HUES48 (cell line): Measurements from ENCODE around the gene TLK2.

Source experiments
- H3K27ac ChIP-seq: one replicate; pipeline ENCODE4 v1.7.0; 2013; ENCODE audit warnings: low read depth, low read length, inconsistent platforms
- H3K27me3 ChIP-seq: 2 replicates; pipeline ENCODE4 v1.6.1; 2013; ENCODE audit warnings: mild to moderate bottlenecking, low read length; ENCODE audit not compliant: control insufficient read depth, insufficient read depth
- H3K36me3 ChIP-seq: 2 replicates; pipeline ENCODE4 v1.6.1; 2013; ENCODE audit warnings: low read length; ENCODE audit not compliant: control insufficient read depth, insufficient read depth
- H3K4me1 ChIP-seq: 2 replicates; pipeline ENCODE4 v1.6.1; 2013; ENCODE audit warnings: mild to moderate bottlenecking, low read length; ENCODE audit not compliant: control insufficient read depth, insufficient read depth
- H3K4me3 ChIP-seq: 2 replicates; pipeline ENCODE4 v1.5.1; 2013; ENCODE audit warnings: mild to moderate bottlenecking, low read depth, low read length
- H3K9ac ChIP-seq: 2 replicates; pipeline ENCODE4 v1.6.1; 2013; ENCODE audit warnings: mild to moderate bottlenecking, low read depth, low read length, moderate library complexity
- H3K9me3 ChIP-seq: 2 replicates; pipeline ENCODE4 v1.6.1; 2013; ENCODE audit warnings: low read length; ENCODE audit not compliant: control insufficient read depth, insufficient read depth

Gene TLK2

DNA sequence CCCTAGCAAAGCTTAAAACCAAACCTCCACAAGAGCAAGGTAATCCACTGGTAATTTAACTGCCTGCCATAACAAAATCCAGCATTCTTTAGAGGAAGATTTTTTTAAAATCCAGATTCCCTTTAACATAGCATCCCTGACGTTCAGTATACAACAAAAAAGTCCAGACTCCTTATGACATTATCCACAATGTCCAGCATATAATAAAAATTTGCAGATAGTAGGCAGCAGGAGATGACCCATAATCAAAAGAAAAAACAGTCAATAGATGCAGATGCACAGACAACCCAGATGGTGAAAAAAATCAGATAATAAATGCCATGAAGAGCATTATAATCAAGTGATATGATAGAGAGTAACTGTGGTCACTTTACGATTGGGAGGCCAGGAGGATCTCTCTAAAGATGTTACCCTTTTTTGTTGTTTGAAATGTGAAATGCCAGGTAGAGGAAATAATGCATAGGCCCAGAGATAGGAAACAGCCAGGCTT is 182.0 kb downstream of the TLK2 start:
- Histone ChIP-seq H3K4me1 (no peaks in the 10 kb centered on the region), H3K27me3 (no peaks in the 10 kb centered on the region), H3K36me3 (no peaks in the 10 kb centered on the region), H3K4me3 (no peak overlapping the region), H3K9ac (no peak overlapping the region), H3K9me3 (no peaks in the 10 kb centered on the region), H3K27ac (no peak overlapping the region)

GRCh38 chr17:62661337-62661736 is 182.7 kb downstream of the TLK2 start:
- Histone ChIP-seq H3K36me3 (no peaks in the 10 kb centered on the region), H3K4me1 (no peaks in the 10 kb centered on the region), H3K27ac (no peak overlapping the region), H3K9me3 (no peaks in the 10 kb centered on the region), H3K9ac (no peak overlapping the region), H3K4me3 (no peak overlapping the region), H3K27me3 (no peaks in the 10 kb centered on the region)

DNA sequence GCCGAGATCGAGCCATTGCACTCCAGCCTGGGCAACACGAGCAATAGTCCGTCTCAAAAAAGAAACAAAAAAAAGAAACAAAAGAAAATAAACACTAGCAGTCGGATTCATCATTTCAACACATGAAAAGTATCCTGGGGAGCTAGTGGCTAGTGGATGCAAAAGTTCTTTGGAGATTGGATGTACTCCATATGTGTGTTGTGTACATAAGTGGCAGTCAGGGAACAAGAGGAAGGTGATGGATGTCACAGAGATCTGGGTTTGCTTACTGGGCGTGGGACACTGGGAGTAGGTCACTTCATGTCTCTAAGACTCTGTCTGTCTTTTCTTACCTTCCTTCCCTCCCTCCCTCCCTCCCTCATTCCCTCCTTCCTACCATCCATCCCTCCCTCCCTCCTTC is 184.2 kb downstream of the TLK2 start:
- no peaks in the 10 kb centered on the region for H3K27me3 ChIP-seq
- no peaks in the 10 kb centered on the region for H3K9me3 ChIP-seq
- H3K27ac ChIP-seq: no peak overlapping the region
- no peak overlapping the region for H3K9ac ChIP-seq
- H3K4me3 ChIP-seq: no peak overlapping the region
- H3K4me1 ChIP-seq: no peaks in the 10 kb centered on the region
- no peaks in the 10 kb centered on the region for H3K36me3 ChIP-seq
